ENCODE results near the gene BAG3. TPM values are rescaled to one million over a fixed set of nuclear protein-coding genes. Genes with fewer than 3 reads are reported as not detected.

BAG3 gene
- polyA plus RNA-seq, 1 experiment, result 19.8 TPM

GRCh38 chr10:119653209-119653608 is 2.0 kb downstream of the BAG3 start:
- no peak for DNase-seq (ENCODE audit: low read depth)
- Histone ChIP-seq H3K4me3 (ENCODE audit: low read depth, low read length) (peak overlapping the region; percentile 81), H3K36me3 (ENCODE audit: control insufficient read depth, insufficient read depth, low read length) (peaks cover 6% of the 10 kb centered on the region), H3K27me3 (ENCODE audit: control insufficient read depth, insufficient read depth, low read length) (no peaks in the 10 kb centered on the region)
- CTCF ChIA-PET, result interaction anchor here (0.6 to 1.3 kb wide), 8 partner anchors 8 to 122 kb away, joined by 3 to 5 read pairs (median 3); no protein-coding TSS in a partner anchor
- TF ChIP-seq CTCF (IDR thresholded peaks at IDR 0.05; ENCODE audit: insufficient read depth, low read depth, low read length), result no peak
- POLR2A ChIA-PET, result no interaction called here

- Histone ChIP-seq H3K27me3 (ENCODE audit: control insufficient read depth, insufficient read depth, low read length) (no peaks in the 10 kb centered on the region), H3K36me3 (ENCODE audit: control insufficient read depth, insufficient read depth, low read length) (peaks cover 7% of the 10 kb centered on the region), H3K4me3 (ENCODE audit: low read depth, low read length) (peak overlapping the region; percentile 81; the same call in 1 of the 2 replicates)
- no peak for TF ChIP-seq CTCF (IDR thresholded peaks at IDR 0.05; ENCODE audit: insufficient read depth, low read depth, low read length)
- ChIA-PET POLR2A (no interaction called here), CTCF (interaction anchor here (0.6 to 4.4 kb wide), 3 partner anchors 33 to 123 kb away, joined by 3 to 18 read pairs (median 8); no protein-coding TSS in a partner anchor)
- no peak for DNase-seq (ENCODE audit: low read depth)
Observed at GRCh38 chr10:119653916-119654315, 2.7 kb downstream of the BAG3 start.

GRCh38 chr10:119654540-119654939 is 3.4 kb downstream of the BAG3 start:
- ChIA-PET POLR2A (no interaction called here), CTCF (interaction anchor here (2.1 to 4.4 kb wide), 2 partner anchors 32 to 46 kb away, joined by 8 to 18 read pairs; no protein-coding TSS in a partner anchor)
- Histone ChIP-seq H3K36me3 (ENCODE audit: control insufficient read depth, insufficient read depth, low read length) (peaks cover 7% of the 10 kb centered on the region), H3K27me3 (ENCODE audit: control insufficient read depth, insufficient read depth, low read length) (no peaks in the 10 kb centered on the region), H3K4me3 (ENCODE audit: low read depth, low read length) (no peak overlapping the region)
- TF ChIP-seq CTCF (IDR thresholded peaks at IDR 0.05; ENCODE audit: insufficient read depth, low read depth, low read length), result no peak
- DNase-seq (ENCODE audit: low read depth), result no peak

- DNase-seq (ENCODE audit: low read depth), result peak; percentile 50
- no peak for TF ChIP-seq CTCF (IDR thresholded peaks at IDR 0.05; ENCODE audit: insufficient read depth, low read depth, low read length)
- CTCF ChIA-PET, result interaction anchor here (1.1 to 4.4 kb wide), 4 partner anchors 12 to 47 kb away, joined by 3 to 18 read pairs (median 6); no protein-coding TSS in a partner anchor
- Histone ChIP-seq H3K4me3 (ENCODE audit: low read depth, low read length) (peak overlapping the region; percentile 15; the same call in 1 of the 2 replicates), H3K27me3 (ENCODE audit: control insufficient read depth, insufficient read depth, low read length) (no peaks in the 10 kb centered on the region), H3K36me3 (ENCODE audit: control insufficient read depth, insufficient read depth, low read length) (peaks cover 10% of the 10 kb centered on the region)
- POLR2A ChIA-PET, result no interaction called here
Observed at GRCh38 chr10:119655566-119656001, 4.4 kb downstream of the BAG3 start.

- peaks cover 10% of the 10 kb centered on the region for H3K36me3 ChIP-seq (ENCODE audit: control insufficient read depth, insufficient read depth, low read length)
- no peak for TF ChIP-seq CTCF (IDR thresholded peaks at IDR 0.05; ENCODE audit: insufficient read depth, low read depth, low read length)
- ChIA-PET CTCF (interaction anchor here (0.6 to 4.4 kb wide), 3 partner anchors 11 to 48 kb away, joined by 3 to 18 read pairs (median 3); no protein-coding TSS in a partner anchor), POLR2A (no interaction called here)
- no peak for DNase-seq (ENCODE audit: low read depth)
- H3K4me3 ChIP-seq (ENCODE audit: low read depth, low read length), result no peak overlapping the region
- no peaks in the 10 kb centered on the region for H3K27me3 ChIP-seq (ENCODE audit: control insufficient read depth, insufficient read depth, low read length)
Observed at GRCh38 chr10:119656760-119657159, 5.6 kb downstream of the BAG3 start.
